WTC11 (cell line): Measurements from ENCODE around the gene CMTM2. TPM values are rescaled to one million over a fixed set of nuclear protein-coding genes. Genes with fewer than 3 reads are reported as not detected.
"Not testable (repeated sequence)": the region's sequence is repeated elsewhere in the genome, so short reads cannot be mapped to it uniquely, and the experiment has no call there.

Experiments used
- ATAC-seq: fragments of 200-7000 bp; cut with Tn5 transposase; 2 replicates; pipeline ENCODE4 v1.10.0; 2021; ENCODE audit warnings: mild to moderate bottlenecking, moderate library complexity
- CTCF ChIA-PET: fragments of 300-600 bp; sonication (Branson Sonifier 250); formaldehyde crosslinking; loops from one replicate; lab custom pipeline; 2021; ENCODE audit warnings: antibody characterized with exemption; lab: Charles Lee
- POLR2A ChIA-PET: fragments of 350-600 bp; sonication (Branson Sonifier 250); formaldehyde crosslinking; loops from one replicate; lab custom pipeline; 2021; ENCODE audit warnings: antibody characterized with exemption; lab: Charles Lee
- DNase-seq: peaks from one replicate; pipeline ENCODE4 v3.0.0; 2021; ENCODE audit warnings: low spot score
- H3K27ac Mint-ChIP-seq: 2 replicates; pipeline ENCODE4 v1.8.0; 2021; ENCODE audit warnings: mixed read lengths
- H3K27me3 Mint-ChIP-seq: 2 replicates; pipeline ENCODE4 v1.8.0; 2021; ENCODE audit warnings: low read depth, mild to moderate bottlenecking, moderate library complexity, mixed read lengths
- H3K36me3 Mint-ChIP-seq: 2 replicates; pipeline ENCODE4 v1.8.0; 2021; ENCODE audit warnings: mixed read lengths
- H3K4me1 Mint-ChIP-seq: 2 replicates; pipeline ENCODE4 v1.8.0; 2022; ENCODE audit warnings: mixed read lengths
- H3K4me3 Mint-ChIP-seq: 2 replicates; pipeline ENCODE4 v1.8.0; 2021; ENCODE audit warnings: mild to moderate bottlenecking, moderate library complexity, mixed read lengths
- H3K9me3 Mint-ChIP-seq: 2 replicates; pipeline ENCODE4 v1.8.0; 2021; ENCODE audit warnings: mixed read lengths
- E2F4 ChIP-seq: sonication (generic); formaldehyde crosslinking; IDR thresholded peaks from 2 replicates; pipeline ENCODE4 v1.8.1; 2022; ENCODE audit warnings: low read depth, mild to moderate bottlenecking, moderate library complexity, missing genetic modification reagents, borderline replicate concordance
- HMGXB4 ChIP-seq: sonication (generic); formaldehyde crosslinking; IDR thresholded peaks from 2 replicates; pipeline ENCODE4 v1.8.1; 2023; ENCODE audit warnings: mild to moderate bottlenecking, moderate library complexity, missing genetic modification reagents
- IRF1 ChIP-seq: sonication (generic); formaldehyde crosslinking; IDR thresholded peaks from 2 replicates; pipeline ENCODE4 v1.8.0; 2023; ENCODE audit warnings: missing genetic modification reagents
- JAZF1 ChIP-seq: fragments of 250-450 bp; sonication (Bioruptor Pico); IDR thresholded peaks from 2 replicates; pipeline ENCODE4 v1.9.0; 2021; ENCODE audit warnings: moderate library complexity, mild to moderate bottlenecking, inconsistent platforms
- MYBL2 ChIP-seq: sonication (generic); formaldehyde crosslinking; IDR thresholded peaks from 2 replicates; pipeline ENCODE4 v1.8.1; 2023; ENCODE audit warnings: mild to moderate bottlenecking, moderate library complexity, missing genetic modification reagents
- RORB ChIP-seq: fragments of 250-450 bp; sonication (Bioruptor Pico); IDR thresholded peaks from 2 replicates; pipeline ENCODE4 v1.9.0; 2021; ENCODE audit warnings: mild to moderate bottlenecking
- SMAD3 ChIP-seq: sonication (generic); formaldehyde crosslinking; IDR thresholded peaks from 2 replicates; pipeline ENCODE4 v1.8.0; 2022; ENCODE audit warnings: missing genetic modification reagents, mild to moderate bottlenecking, borderline replicate concordance
- SP1 ChIP-seq: sonication (generic); formaldehyde crosslinking; conservative IDR thresholded peaks from 2 replicates; pipeline ENCODE4 v1.8.1; 2022; ENCODE audit warnings: missing genetic modification reagents
- ZMAT4 ChIP-seq: fragments of 250-450 bp; sonication (Bioruptor Pico); IDR thresholded peaks from 2 replicates; pipeline ENCODE4 v1.9.0; 2021; ENCODE audit warnings: mild to moderate bottlenecking
- ZNF121 ChIP-seq: sonication (generic); formaldehyde crosslinking; IDR thresholded peaks from 2 replicates; pipeline ENCODE4 v1.8.0; 2023; ENCODE audit warnings: missing genetic modification reagents
- ZNF281 ChIP-seq: sonication (generic); formaldehyde crosslinking; IDR thresholded peaks from 2 replicates; pipeline ENCODE4 v1.8.0; 2023; ENCODE audit warnings: mild to moderate bottlenecking, missing genetic modification reagents
- ZNF671 ChIP-seq: fragments of 250-450 bp; sonication (Bioruptor Pico); IDR thresholded peaks from 2 replicates; pipeline ENCODE4 v1.8.0; 2021; ENCODE audit warnings: mild to moderate bottlenecking
- total RNA-seq: library from RNA; stranded (reverse); gene quantifications from 3 replicates; pipeline ENCODE4 v1.2.3, GENCODE V29; 2021

The CMTM2 gene
- total RNA-seq, 1 experiment from 2014 or later = not detected

- H3K27me3 Mint-ChIP-seq, H3K9me3 Mint-ChIP-seq, CTCF ChIA-PET: not testable (repeated sequence)
These were observed 51.4 kb downstream of the CMTM2 start for GRCh38 chr16:66630561-66631260.

GRCh38 chr16:66631558-66631957 is 52.3 kb downstream of the CMTM2 start:
- POLR2A ChIA-PET, ATAC-seq: not testable (repeated sequence)
- peaks cover 52% of the 10 kb centered on the region for H3K36me3 Mint-ChIP-seq

More at GRCh38 chr16:66630561-66631260, 51.4 kb downstream of the CMTM2 start:
- H3K4me1 Mint-ChIP-seq, H3K4me3 Mint-ChIP-seq, DNase-seq, ATAC-seq, POLR2A ChIA-PET, H3K27ac Mint-ChIP-seq: not testable (repeated sequence)
- peaks cover 48% of the 10 kb centered on the region for H3K36me3 Mint-ChIP-seq

GRCh38 chr16:66634527-66635196 is 55.4 kb downstream of the CMTM2 start:
- Mint-ChIP-seq H3K27ac (no peak overlapping the region), H3K36me3 (peaks cover 41% of the 10 kb centered on the region), H3K27me3 (no peaks in the 10 kb centered on the region), H3K9me3 (no peaks in the 10 kb centered on the region), H3K4me3 (no peak overlapping the region), H3K4me1 (peaks cover 27% of the 10 kb centered on the region)
- POLR2A ChIA-PET = no interaction called here
- CTCF ChIA-PET = interaction anchor here (1.5 to 1.7 kb wide), 2 partner anchors 17 to 26 kb away, joined by 5 to 15 read pairs; no protein-coding TSS in a partner anchor
- DNase-seq (no peak), ATAC-seq (no peak)
- TF ChIP-seq JAZF1 (CRISPR knock-in tag) = no peak
- TF ChIP-seq SMAD3 (CRISPR knock-in tag) = no peak
- TF ChIP-seq E2F4 = no peak
- TF ChIP-seq ZNF281 (CRISPR knock-in tag) = no peak
- TF ChIP-seq SP1 (CRISPR knock-in tag) = no peak
- no peak for TF ChIP-seq IRF1 (CRISPR knock-in tag)
- TF ChIP-seq ZNF671 = no peak
- no peak for TF ChIP-seq MYBL2 (CRISPR knock-in tag)
- no peak for TF ChIP-seq ZNF121 (CRISPR knock-in tag)
- no peak for TF ChIP-seq RORB (CRISPR knock-in tag)
- no peak for TF ChIP-seq ZMAT4
- no peak for TF ChIP-seq HMGXB4

More at GRCh38 chr16:66631558-66631957, 52.3 kb downstream of the CMTM2 start:
- DNase-seq, H3K4me3 Mint-ChIP-seq, H3K27ac Mint-ChIP-seq, CTCF ChIA-PET, H3K9me3 Mint-ChIP-seq, H3K4me1 Mint-ChIP-seq, H3K27me3 Mint-ChIP-seq: not testable (repeated sequence)
